A673 (cell line): ENCODE results near the gene BIRC7. TPM values are rescaled to one million over a fixed set of nuclear protein-coding genes. Genes with fewer than 3 reads are reported as not detected.
"Not testable (repeated sequence)": the region's sequence is repeated elsewhere in the genome, so short reads cannot be mapped to it uniquely, and the experiment has no call there.

Experiments
- BruUV-seq: library from RNA; stranded (reverse); fragments of 400-500 nt; replicated peaks from 2 replicates; lab custom pipeline; 2021; lab: Mats Ljungman, UMichigan
- CTCF ChIA-PET: fragments of 300-600 bp; sonication (Branson Sonifier 250); formaldehyde crosslinking; loops from one replicate; lab custom pipeline; 2022; ENCODE audit warnings: antibody characterized with exemption; lab: Charles Lee
- POLR2A ChIA-PET: fragments of 300-600 bp; sonication (Branson Sonifier 250); formaldehyde crosslinking; loops from one replicate; lab custom pipeline; 2022; ENCODE audit warnings: antibody characterized with exemption; ENCODE audit not compliant: low non-redundant PET; lab: Charles Lee
- DNase-seq: peaks from one replicate; pipeline ENCODE4 v3.0.0-alpha.2; 2015; ENCODE audit warnings: low spot score
- H3K27ac ChIP-seq: fragments of 200-600 bp; sonication (generic); 2 replicates; pipeline ENCODE4 v1.5.1; 2016; ENCODE audit warnings: mixed run types, low read depth, mild to moderate bottlenecking, mixed read lengths, antibody characterized with exemption, low read length; ENCODE audit not compliant: poor library complexity, severe bottlenecking
- H3K27me3 ChIP-seq: fragments of 200-600 bp; sonication (generic); replicated peaks from 2 replicates; pipeline ENCODE4 v1.6.1; 2017; ENCODE audit warnings: mixed run types, low read depth, mild to moderate bottlenecking, mixed read lengths, antibody characterized with exemption, low read length; ENCODE audit not compliant: insufficient read depth, poor library complexity
- H3K36me3 ChIP-seq: fragments of 200-600 bp; sonication (generic); 2 replicates; pipeline ENCODE4 v1.6.1; 2016; ENCODE audit warnings: mixed run types, mild to moderate bottlenecking, mixed read lengths, antibody characterized with exemption, low read length; ENCODE audit not compliant: insufficient read depth, poor library complexity, severe bottlenecking
- H3K4me1 ChIP-seq: fragments of 200-600 bp; sonication (generic); 2 replicates; pipeline ENCODE4 v1.6.1; 2017; ENCODE audit warnings: mixed run types, mild to moderate bottlenecking, mixed read lengths, antibody characterized with exemption, low read length; ENCODE audit not compliant: insufficient read depth, poor library complexity, severe bottlenecking
- H3K4me3 ChIP-seq: fragments of 200-600 bp; sonication (generic); 2 replicates; pipeline ENCODE4 v1.5.1; 2016; ENCODE audit warnings: low read depth, mixed run types, mild to moderate bottlenecking, mixed read lengths, low read length; ENCODE audit not compliant: poor library complexity, severe bottlenecking
- H3K9me3 ChIP-seq: fragments of 200-600 bp; sonication (generic); 2 replicates; pipeline ENCODE4 v1.6.1; 2016; ENCODE audit warnings: mixed run types, low read depth, mild to moderate bottlenecking, mixed read lengths, antibody characterized with exemption, low read length; ENCODE audit not compliant: poor library complexity, severe bottlenecking
- CTCF ChIP-seq: fragments of 300-800, 200-600 bp; sonication (generic); conservative IDR thresholded peaks from 2 replicates; pipeline ENCODE4 v1.5.1; 2017; ENCODE audit warnings: low read depth, mild to moderate bottlenecking, antibody characterized with exemption, low read length, moderate library complexity, mixed read lengths
- EZH2 ChIP-seq: fragments of 200-600 bp; sonication (generic); IDR thresholded peaks from 2 replicates; pipeline ENCODE4 v1.6.1; 2017; ENCODE audit warnings: borderline replicate concordance, low read depth, mild to moderate bottlenecking, mixed read lengths, antibody characterized with exemption, low read length; ENCODE audit not compliant: poor library complexity, severe bottlenecking
- intact Hi-C: fragments of 100-400 bp; cut with micrococcal nuclease; formaldehyde crosslinking; loops from one replicate; pipeline ENCODE4 v1.10.0; 2022; ENCODE audit not compliant: unreplicated experiment
- total RNA-seq: library from RNA; stranded (reverse); gene quantifications from 2 replicates; pipeline ENCODE4 v1.2.3, GENCODE V29; 2021

BIRC7 gene
- total RNA-seq, 1 experiment from 2014 or later: not detected

- CTCF ChIA-PET: no interaction called here
- no peak for DNase-seq
- POLR2A ChIA-PET: no interaction called here
- TF ChIP-seq EZH2 (no peak), CTCF (no peak)
- Histone ChIP-seq H3K4me3 (no peak overlapping the region), H3K36me3 (no peaks in the 10 kb centered on the region), H3K4me1 (no peaks in the 10 kb centered on the region), H3K27ac (no peak overlapping the region), H3K27me3 (peaks cover 14% of the 10 kb centered on the region), H3K9me3 (no peaks in the 10 kb centered on the region)
- BruUV-seq: no TSS peak
- intact Hi-C loops: no loop called here
Observed at GRCh38 chr20:63219866-63220521, 15.7 kb upstream of the BIRC7 start.

GRCh38 chr20:63220696-63221399 lies 14.9 kb upstream of the BIRC7 start:
- Histone ChIP-seq H3K27ac (no peak overlapping the region), H3K4me1 (no peaks in the 10 kb centered on the region), H3K27me3 (peaks cover 14% of the 10 kb centered on the region), H3K36me3 (no peaks in the 10 kb centered on the region), H3K9me3 (no peaks in the 10 kb centered on the region), H3K4me3 (no peak overlapping the region)
- ChIA-PET POLR2A (no interaction called here), CTCF (no interaction called here)
- no peak for TF ChIP-seq EZH2
- BruUV-seq: no TSS peak
- DNase-seq: no peak
- intact Hi-C loops: no loop called here

GRCh38 chr20:63221400-63222053 lies 14.2 kb upstream of the BIRC7 start:
- H3K9me3 ChIP-seq, CTCF ChIA-PET, H3K4me1 ChIP-seq, DNase-seq, intact Hi-C loops, H3K4me3 ChIP-seq, BruUV-seq, H3K36me3 ChIP-seq, POLR2A ChIA-PET, H3K27ac ChIP-seq: not testable (repeated sequence)
- peaks cover 14% of the 10 kb centered on the region for H3K27me3 ChIP-seq

GRCh38 chr20:63222541-63222940 lies 13.2 kb upstream of the BIRC7 start:
- H3K36me3 ChIP-seq: no peaks in the 10 kb centered on the region
- H3K4me3 ChIP-seq: no peak overlapping the region
- no peak for TF ChIP-seq EZH2
- TF ChIP-seq CTCF: no peak
- H3K9me3 ChIP-seq: no peaks in the 10 kb centered on the region
- BruUV-seq: no TSS peak
- peaks cover 14% of the 10 kb centered on the region for H3K27me3 ChIP-seq
- no peaks in the 10 kb centered on the region for H3K4me1 ChIP-seq
- H3K27ac ChIP-seq: no peak overlapping the region
- no peak for DNase-seq
- CTCF ChIA-PET: interaction anchor here (0.6 to 2.6 kb wide), 2 partner anchors 159 to 214 kb away, joined by 8 to 25 read pairs; no protein-coding TSS in a partner anchor
- POLR2A ChIA-PET: no interaction called here
- intact Hi-C loops: no loop called here
